DND-41 (cell line): ENCODE results near the gene MAGOHB.

Experiments
- EZH2 ChIP-seq: IDR thresholded peaks from 3 replicates; pipeline ENCODE4 v1.6.1; 2012; ENCODE audit warnings: borderline replicate concordance, low read depth, mild to moderate bottlenecking, moderate library complexity, low read length, inconsistent platforms; ENCODE audit not compliant: severe bottlenecking
- TF ChIP-seq, protein P1 (sequence below): IDR thresholded peaks from 2 replicates; pipeline ENCODE4 v1.5.1; 2012; ENCODE audit warnings: borderline replicate concordance, low read length, moderate library complexity, mild to moderate bottlenecking; ENCODE audit not compliant: poor library complexity, severe bottlenecking; ENCODE audit errors: extremely low read depth

DNA sequence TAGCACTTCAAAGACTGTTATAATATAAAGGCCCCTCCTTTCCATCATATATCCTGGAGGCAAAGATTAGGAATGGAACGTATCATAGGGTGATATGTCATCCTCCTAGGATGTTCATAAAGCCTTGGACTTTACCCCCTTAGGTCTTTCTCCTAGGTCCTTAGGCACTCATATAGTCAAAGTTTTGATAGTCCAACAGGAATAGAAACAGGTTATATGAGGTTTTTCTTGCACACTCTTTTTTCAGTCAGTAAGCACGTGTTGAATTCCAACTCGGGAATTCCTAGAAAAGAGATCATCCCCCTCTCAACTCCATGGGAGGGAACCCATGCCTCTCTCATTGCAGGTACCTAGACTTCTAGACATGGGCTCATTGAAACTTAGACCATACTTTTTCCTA lies 20.1 kb upstream of the MAGOHB start:
- TF ChIP-seq, protein P1, sequence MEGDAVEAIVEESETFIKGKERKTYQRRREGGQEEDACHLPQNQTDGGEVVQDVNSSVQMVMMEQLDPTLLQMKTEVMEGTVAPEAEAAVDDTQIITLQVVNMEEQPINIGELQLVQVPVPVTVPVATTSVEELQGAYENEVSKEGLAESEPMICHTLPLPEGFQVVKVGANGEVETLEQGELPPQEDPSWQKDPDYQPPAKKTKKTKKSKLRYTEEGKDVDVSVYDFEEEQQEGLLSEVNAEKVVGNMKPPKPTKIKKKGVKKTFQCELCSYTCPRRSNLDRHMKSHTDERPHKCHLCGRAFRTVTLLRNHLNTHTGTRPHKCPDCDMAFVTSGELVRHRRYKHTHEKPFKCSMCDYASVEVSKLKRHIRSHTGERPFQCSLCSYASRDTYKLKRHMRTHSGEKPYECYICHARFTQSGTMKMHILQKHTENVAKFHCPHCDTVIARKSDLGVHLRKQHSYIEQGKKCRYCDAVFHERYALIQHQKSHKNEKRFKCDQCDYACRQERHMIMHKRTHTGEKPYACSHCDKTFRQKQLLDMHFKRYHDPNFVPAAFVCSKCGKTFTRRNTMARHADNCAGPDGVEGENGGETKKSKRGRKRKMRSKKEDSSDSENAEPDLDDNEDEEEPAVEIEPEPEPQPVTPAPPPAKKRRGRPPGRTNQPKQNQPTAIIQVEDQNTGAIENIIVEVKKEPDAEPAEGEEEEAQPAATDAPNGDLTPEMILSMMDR: no peak
- TF ChIP-seq EZH2: no peak
